UCSD-AML1 (cell line): Measurements from ENCODE around the gene KRT78.

Experiments used
- DNase-seq: peaks from one replicate; lab custom pipeline; 2025; ENCODE audit not compliant: unreplicated experiment; lab: John Stamatoyannopoulos, UW

The KRT78 gene

DNA sequence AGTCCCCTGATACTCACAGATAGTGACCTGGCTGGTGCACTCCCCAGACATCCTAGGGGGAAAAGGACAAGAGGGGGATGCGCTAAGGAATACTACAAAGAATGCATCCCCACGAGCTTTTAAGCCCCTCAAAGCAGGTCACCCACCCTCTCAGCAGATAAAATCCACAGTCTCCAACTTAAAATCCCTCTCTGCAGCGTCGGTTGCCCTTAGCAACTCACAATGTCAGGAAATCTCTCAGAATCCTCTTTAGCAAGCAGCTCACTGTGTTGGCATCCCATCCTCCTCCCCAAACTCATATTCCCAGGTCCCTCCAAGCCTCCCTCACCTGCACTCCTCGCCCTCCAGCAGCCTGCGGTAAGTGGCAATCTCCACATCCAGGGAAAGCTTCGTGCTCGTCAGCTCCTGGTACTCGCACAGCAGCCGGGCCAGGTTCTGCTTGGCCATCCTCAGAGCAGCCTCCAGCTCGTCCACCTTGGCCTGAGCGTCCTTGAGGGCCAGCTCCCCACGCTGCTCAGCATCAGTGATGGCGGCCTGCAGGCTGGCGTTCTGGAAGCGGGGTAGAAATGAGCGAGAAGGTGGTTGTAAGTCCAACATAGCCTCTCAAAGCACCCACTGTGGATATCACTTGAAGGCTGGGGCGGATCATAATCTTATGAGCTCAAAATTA lies 9.2 kb downstream of the KRT78 start:
- no peak for DNase-seq

- no peak for DNase-seq
Observed at GRCh38 chr12:52838609-52839435, 10.0 kb downstream of the KRT78 start.

- no peak for DNase-seq
Observed at GRCh38 chr12:52837781-52838608, 10.8 kb downstream of the KRT78 start.

GRCh38 chr12:52837413-52837741 lies 11.4 kb downstream of the KRT78 start:
- no peak for DNase-seq

GRCh38 chr12:52836491-52837412 lies 12.0 kb downstream of the KRT78 start:
- no peak for DNase-seq

- DNase-seq: peak; percentile 71
Observed at GRCh38 chr12:52836042-52836466, 12.7 kb downstream of the KRT78 start.

DNA sequence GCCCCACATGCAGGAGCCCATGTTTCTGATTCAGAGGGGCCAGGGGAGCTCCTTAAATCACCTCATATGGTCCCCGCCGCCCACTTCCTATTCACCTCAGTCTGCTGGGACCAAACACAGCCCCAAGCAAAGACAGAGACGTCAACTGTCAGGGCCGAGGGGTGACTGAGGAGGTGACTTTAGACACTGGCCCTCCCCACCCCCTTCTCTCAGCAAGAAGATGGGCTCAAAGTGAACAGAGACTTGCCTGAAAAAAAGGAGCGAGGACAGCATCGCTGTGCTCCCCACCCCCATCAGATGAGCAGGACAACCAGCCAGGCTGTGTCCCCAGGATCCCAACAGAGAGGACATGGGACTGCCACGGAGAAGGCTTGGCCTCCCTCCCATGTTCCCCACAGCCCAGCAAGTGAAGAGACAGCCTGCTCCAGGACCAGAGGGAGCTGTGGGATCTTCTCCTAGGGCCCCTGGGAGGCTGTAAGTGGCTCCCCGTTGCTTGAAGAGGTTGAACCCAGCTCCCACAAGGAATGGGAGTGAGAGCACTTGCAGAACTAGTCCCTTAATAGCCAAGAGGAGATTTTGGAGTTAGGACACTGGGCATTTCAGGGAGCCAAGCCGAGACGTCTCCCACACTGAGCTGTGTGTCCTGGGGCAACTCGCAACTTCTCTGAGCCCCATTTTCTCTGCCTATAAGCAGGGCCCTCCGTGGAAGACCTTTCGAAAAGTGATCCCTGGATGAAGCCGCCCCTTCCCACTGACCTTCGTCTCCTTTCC lies 13.3 kb downstream of the KRT78 start:
- no peak for DNase-seq

GRCh38 chr12:52834727-52835001 lies 14.1 kb downstream of the KRT78 start:
- DNase-seq: no peak

- no peak for DNase-seq
Observed at GRCh38 chr12:52833922-52834726, 14.7 kb downstream of the KRT78 start, which contains the start of gene KRT79. Gene KRT79, minus strand, starts transcription at chr12:52834311. Its CDS starts 51 bp downstream, at chr12:52834260.

- no peak for DNase-seq
Observed at GRCh38 chr12:52832985-52833905, 15.5 kb downstream of the KRT78 start.

DNA sequence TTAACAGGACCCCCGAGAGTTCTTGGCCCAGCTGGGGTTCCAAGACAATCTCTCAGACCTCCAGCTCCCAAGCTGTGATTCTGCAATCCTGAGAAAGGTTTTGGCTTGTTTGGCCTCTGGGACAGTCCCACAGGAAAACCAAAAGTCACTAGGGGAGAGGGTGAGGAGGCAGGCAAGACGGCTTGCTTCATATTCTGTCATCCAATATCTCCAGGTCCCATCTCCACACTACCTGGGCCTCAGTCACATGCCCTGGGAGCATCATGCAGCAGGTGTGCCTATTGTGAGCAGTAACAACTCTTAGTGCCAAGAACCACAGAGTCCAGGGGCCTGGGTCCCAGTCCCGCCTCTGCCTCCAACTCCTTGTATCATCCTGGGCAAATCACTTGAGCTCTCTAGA lies 16.3 kb downstream of the KRT78 start:
- DNase-seq: no peak

GRCh38 chr12:52831251-52831650 lies 17.5 kb downstream of the KRT78 start:
- DNase-seq: no peak

DNA sequence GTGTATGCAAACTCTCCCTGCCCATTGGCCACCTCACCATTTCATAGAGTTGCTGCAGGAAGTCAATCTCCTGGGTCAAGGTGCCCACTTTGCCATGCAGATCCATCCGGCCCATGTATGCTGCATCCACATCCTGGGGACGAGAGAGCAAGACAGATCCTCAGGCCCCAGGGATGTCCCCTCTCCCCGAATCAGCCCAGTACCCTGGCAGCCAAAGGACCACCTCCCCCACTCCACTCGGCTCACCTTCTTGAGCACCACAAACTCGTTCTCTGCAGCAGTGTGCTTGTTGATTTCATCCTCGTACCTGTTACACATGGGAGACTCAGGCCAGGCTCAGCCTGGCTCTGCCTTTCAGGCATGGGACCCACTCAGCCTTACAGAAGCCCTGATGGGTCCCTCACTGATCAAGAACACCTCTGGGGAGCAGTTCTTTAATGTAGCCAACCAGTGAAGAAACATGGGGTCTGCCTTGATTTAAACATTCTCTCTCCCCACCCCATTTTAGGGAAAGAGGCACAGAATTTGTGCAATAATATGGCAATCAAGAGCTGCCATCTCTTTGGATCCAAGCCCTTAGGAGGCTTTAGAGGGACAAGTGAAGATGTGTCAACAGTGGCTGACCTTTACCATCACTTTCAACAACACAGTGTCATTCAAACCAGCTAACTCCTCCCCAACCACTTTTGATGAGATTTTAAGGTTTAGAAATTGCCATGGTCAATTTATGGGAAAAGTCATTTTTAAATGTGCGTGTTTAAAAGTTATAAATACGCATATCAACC lies 18.6 kb downstream of the KRT78 start:
- DNase-seq: no peak

GRCh38 chr12:52828591-52829021 lies 20.2 kb downstream of the KRT78 start:
- DNase-seq: no peak

DNA sequence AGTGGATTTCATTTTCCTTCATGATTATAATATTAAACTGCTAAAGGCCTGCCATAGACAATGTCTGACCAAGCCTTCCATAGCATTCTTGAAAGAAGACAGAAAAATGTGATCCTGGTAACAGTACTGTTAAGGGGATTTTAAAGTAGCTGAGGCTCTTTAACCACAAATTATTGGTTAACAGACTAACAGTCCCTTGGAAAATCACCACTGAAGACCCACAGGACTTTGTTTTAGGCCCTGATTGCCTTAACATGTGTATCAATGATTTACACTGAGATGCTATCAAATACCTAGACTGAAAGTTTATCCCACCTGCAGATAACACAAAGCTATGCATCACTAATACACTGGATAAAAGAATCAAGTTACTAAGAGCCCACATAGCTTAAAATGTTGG lies 20.6 kb downstream of the KRT78 start:
- DNase-seq: no peak

GRCh38 chr12:52827499-52828090 lies 21.2 kb downstream of the KRT78 start:
- DNase-seq: no peak
